Activated CD4-positive, alpha-beta T cell treated with anti-CD3 and anti-CD28 coated beads for 4 hours (primary cell): ENCODE measurements around the gene SMG1.
"Not testable (repeated sequence)": the region's sequence is repeated elsewhere in the genome, so short reads cannot be mapped to it uniquely, and the experiment has no call there.

Experiments used
- DNase-seq, 2 donors: peaks; one replicate each; pipeline ENCODE4 v3.0.0-alpha.2; 2020

SMG1 gene

GRCh38 chr16:18796377-18796776 lies 129.8 kb downstream of the SMG1 start:
- no peak for DNase-seq

DNA sequence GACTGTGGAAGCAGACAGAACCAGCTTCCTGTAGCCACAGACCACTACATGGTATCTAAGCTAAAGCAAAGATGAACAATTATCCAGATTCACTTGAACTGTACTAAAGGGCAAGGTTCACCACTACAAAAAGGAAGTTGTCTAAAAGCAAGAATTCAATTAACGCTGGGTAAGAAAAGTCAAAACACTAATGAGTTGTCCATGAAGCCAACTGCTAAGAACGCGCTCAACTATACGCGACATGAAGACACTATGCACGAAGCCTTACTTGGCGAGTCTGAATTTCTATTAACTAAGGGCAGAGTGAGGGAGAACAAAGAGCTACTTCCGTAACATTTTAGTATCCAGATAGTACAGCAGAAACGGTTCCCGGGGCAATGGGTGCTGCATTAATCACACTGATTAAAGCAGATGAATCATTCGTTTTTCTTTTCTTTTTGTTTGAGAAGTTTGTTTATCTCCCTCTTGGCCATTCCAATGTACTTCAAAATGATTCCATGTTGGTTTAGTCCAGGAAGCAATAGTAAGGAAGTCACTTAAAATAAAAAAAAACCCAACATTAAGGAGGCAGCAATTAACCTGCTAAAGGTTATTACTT lies 133.3 kb downstream of the SMG1 start:
- no peak for DNase-seq

GRCh38 chr16:18789850-18790706 lies 136.1 kb downstream of the SMG1 start, which contains the start of gene RPS15A:
Gene RPS15A (minus strand): TSS chr16:18790334. CDS start chr16:18789113, 1,221 bp downstream.
- DNase-seq = peak; percentile 91 to 92

DNA sequence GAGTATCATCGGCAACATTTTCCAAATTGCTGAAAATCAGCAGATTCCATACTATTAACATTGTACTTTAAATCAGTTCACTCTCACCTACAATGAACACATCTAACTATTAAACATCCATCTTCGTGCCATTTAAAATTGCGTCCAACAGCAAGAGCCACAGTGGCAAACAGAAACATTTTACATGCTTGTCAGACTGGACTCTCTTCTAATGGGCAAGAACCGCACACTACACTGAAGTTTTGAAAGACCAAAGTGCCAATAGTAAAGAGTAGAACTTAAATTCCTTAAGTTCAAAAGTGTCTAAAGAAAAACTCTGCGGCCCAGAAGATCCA lies 136.7 kb downstream of the SMG1 start:
- DNase-seq = no peak

DNA sequence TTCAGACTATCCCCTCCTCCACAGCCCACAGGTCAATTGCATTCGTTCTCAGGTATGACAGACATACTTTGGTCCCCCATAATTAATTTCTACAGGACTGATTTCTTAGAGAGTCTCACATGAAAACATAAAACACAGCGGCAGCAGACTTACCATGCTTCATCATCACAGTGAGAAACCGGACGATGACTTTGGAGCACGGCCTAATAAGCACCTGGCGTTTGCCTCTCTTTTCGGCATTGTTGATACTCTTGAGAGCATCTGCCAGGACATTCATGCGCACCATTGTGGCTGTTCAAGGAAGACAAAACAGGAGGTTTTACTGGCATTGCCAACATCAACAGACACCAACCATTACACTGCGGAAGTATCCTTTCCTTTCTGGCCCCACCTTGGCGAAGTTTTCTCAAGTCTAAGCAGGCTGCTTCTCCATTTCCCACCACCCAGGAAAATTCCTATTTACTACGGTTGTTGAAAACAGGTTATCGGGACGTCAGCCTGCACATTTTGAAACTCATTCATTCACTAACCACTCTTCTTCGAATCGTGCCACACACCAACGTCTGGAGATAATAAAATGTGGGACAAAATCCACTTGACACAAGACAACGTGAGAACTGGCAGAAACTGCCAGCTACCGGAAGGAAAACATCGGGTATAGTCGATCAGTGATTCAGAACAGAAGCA lies 137.2 kb downstream of the SMG1 start:
- DNase-seq = no peak

DNA sequence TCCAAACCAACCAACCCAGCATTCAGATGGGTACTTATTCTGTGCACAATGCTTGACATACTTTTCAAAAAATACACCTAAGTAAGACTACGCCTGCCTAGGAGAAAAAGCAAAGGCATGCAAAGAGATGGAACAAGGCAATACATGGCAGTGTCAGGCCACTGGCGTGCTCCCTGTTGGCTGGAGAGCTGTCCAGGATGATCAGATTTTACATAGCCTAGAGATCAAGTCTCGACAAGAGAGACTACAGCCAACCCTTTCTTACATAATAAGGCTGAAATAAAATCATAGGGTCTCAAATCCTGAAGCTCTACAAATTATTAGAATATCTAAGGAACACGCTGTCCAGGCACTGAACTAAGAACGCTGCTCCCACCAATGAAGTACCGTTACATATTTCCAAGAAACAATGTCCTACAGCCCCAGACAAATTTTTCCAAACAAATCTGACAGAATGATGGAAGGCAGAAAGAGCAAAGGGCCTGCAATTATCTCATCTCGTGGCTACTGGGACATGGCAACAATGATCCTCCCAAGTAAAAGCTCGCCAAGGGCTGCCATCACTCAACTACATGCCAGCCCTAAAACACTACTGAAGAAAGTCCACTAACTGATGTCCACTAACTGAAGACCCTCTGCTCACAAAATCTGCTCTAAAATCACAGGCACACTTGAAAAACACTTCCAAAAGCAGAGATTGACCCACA lies 141.1 kb downstream of the SMG1 start:
- DNase-seq = no peak

DNA sequence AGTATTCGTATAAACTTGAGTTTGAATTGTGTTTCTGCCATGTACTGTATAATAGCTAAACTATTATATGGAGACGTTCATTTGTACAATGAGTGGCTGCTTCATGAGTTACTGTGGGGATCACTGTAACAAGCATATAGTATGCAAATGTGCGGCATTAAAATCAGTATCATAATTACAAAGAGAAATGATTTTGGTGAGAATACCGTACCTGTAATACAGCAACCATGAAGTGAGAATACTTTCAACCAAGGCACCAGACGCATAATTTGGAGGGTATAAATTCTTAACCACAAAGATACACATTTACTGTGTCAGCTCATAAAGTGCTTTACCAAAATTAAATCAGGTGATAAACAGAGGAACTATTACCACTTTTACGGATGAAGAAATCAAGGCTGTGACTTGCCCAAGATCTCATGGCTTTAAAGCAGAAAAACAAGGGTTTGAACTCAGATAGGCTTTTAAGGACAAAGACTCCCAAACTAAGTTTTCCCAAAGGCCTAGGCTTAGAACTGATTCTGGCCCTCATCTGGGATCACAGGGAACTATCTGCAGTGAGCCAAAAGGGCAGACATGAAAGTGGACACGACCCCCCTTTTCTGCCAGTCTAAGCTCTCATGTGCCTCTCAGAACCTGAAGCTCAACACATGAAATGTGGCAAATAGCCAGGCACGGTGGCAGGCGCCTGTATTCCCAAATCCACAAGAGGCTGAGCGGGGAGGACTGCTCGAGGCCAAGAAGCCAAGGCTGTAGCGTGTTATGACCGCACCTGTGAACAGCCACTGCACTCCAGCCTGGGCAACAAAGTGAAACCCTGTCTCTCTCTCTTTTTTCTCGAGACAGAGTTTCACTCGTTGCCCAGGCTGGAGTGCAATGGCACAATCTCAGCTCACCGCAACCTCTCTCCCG lies 142.5 kb downstream of the SMG1 start:
- no peak for DNase-seq

- DNase-seq = no peak
Observed at GRCh38 chr16:18782697-18783429, 143.3 kb downstream of the SMG1 start.

- DNase-seq = not testable (repeated sequence)
Observed at GRCh38 chr16:18781232-18781631, 145.0 kb downstream of the SMG1 start.

GRCh38 chr16:18780460-18781026 lies 145.7 kb downstream of the SMG1 start:
- DNase-seq = not testable (repeated sequence)

DNA sequence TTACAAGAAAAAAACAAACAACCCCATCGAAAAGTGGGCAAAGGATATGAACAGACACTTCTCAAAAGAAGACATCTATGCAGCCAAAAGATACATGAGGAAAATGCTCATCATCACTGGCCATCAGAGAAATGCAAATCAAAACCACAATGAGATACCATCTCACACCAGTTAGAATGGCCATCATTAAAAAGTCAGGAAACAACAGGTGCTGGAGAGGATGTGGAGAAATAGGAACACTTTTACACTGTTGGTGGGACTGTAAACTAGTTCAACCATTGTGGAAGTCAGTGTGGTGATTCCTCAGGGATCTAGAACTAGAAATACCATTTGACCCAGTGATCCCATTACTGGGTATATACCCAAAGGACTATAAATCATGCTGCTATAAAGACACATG lies 148.5 kb downstream of the SMG1 start:
- DNase-seq = not testable (repeated sequence)

DNA sequence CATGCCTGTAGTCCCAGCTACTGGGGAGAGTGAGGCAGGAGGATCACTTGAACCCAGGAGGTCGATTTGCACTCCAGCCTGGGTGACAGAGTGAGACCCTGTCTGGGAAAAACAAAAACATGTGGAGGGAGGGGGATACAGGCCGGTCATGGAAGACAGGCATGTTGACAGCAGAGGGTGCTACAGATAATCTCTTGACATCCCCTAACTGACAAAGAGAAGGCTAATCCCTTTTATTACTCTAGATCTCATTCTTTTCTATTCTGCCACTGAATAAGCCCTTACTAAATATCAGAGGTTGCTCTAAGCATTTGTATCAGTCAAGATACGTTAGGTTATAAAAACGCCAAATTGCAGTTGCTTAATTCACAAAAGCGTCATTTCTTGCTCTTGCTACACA lies 149.9 kb downstream of the SMG1 start:
- DNase-seq = not testable (repeated sequence)

GRCh38 chr16:18774651-18775050 lies 151.6 kb downstream of the SMG1 start:
- not testable (repeated sequence) for DNase-seq

GRCh38 chr16:18772171-18772570 lies 154.0 kb downstream of the SMG1 start:
- DNase-seq = not testable (repeated sequence)

GRCh38 chr16:18770336-18770962 lies 155.8 kb downstream of the SMG1 start:
- DNase-seq = not testable (repeated sequence)

DNA sequence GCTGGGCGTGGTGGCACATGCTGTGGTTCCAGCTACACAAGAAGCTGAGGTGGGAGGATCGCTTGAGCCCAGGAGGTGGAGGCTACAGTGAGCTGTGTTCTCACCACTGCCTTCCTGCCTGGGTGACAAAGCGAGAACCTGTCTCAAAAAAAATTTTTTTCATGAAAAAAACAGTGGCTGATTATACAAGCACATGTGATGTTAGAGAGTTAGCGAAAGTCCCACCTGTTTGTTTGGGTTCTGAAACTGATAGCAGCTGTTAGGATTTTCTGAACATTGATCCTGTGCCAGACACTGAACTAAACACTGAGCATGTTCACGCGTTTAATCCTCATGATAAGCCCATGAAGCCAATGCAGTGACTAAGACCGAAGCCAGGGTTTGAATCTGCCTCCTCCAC lies 159.0 kb downstream of the SMG1 start:
- DNase-seq = peak in 1 of 2 donors; percentile 18

GRCh38 chr16:18762713-18763112 lies 163.5 kb downstream of the SMG1 start:
- DNase-seq = not testable (repeated sequence)

DNA sequence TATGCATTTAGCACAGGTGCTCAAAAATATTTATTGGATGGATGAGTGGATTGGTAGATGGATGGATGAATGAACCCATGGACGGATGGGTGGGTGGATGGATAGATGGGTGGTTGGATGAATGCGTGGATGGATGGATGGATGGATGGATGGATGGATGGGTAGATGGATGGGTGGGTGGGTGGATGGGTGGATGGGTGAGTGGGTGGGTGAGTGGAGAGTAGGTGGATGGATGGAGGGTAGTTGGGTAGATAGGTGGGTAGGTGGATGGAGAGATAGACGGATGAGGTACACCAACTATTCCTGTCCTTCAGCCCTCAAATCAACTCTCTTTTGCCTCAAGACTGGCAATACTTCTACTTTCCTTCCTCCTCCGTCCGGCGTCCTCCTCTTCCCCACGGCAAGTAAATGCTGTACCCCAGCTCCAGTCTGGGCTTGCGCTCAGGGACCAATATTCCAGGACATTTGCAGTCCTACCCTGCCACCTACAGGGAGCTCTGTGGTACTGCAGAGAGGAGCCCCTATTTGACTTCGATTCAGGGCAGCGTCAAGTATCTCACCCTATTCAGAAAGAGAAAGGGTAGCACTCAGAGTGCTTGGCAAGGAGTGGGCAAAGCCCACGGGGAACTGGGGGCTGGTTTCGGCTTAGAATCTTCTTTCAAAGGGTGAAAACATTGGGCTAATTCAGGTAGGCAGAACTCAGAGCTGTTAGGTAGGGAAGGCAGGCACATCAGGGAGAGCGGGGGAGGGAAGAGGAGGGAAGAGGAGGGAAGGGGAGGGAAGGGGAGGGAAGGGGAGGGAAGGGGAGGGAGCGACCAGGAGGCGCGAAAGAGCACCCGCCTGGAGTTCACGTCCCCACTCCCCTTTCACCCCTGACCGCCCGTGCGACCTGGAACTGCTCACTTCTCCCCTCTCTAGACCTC lies 166.3 kb downstream of the SMG1 start:
- peak; percentile 14 to 48 for DNase-seq
